GM12864 (cell line): Measurements from ENCODE around the gene TMC1.

Experiments used
- DNase-seq: peaks from one replicate; pipeline ENCODE4 v3.0.0-alpha.2; 2011; ENCODE audit warnings: low read depth
- H3K4me3 ChIP-seq: 2 replicates; pipeline ENCODE4 v1.5.1; 2011; ENCODE audit warnings: mild to moderate bottlenecking, low read depth, low read length, control low read depth
- CTCF ChIP-seq: IDR thresholded peaks from 2 replicates; pipeline ENCODE4 v1.5.1; 2011; ENCODE audit warnings: low read depth, mild to moderate bottlenecking, moderate library complexity, low read length, control low read depth, inconsistent platforms; ENCODE audit errors: missing control alignments

The TMC1 gene

GRCh38 chr9:72527801-72528195, 6.4 kb downstream of the TMC1 start:
- H3K4me3 ChIP-seq = peak overlapping the region; percentile 39
- no peak for DNase-seq
- TF ChIP-seq CTCF = no peak

GRCh38 chr9:72529531-72529930, 8.1 kb downstream of the TMC1 start:
- no peak for TF ChIP-seq CTCF
- DNase-seq = no peak
- H3K4me3 ChIP-seq = no peak overlapping the region

- H3K4me3 ChIP-seq = no peak overlapping the region
- TF ChIP-seq CTCF = no peak
- DNase-seq = no peak
Measured at GRCh38 chr9:72533322-72533721, 11.9 kb downstream of the TMC1 start.

GRCh38 chr9:72534931-72535330, 13.5 kb downstream of the TMC1 start:
- DNase-seq = no peak
- H3K4me3 ChIP-seq = no peak overlapping the region
- no peak for TF ChIP-seq CTCF

GRCh38 chr9:72537011-72537545, 15.7 kb downstream of the TMC1 start:
- no peak overlapping the region for H3K4me3 ChIP-seq
- DNase-seq = no peak
- TF ChIP-seq CTCF = no peak

- no peak for DNase-seq
- H3K4me3 ChIP-seq = no peak overlapping the region
- TF ChIP-seq CTCF = no peak
Measured at GRCh38 chr9:72537671-72538070, 16.3 kb downstream of the TMC1 start.

- no peak for TF ChIP-seq CTCF
- no peak for DNase-seq
- no peak overlapping the region for H3K4me3 ChIP-seq
Measured at GRCh38 chr9:72538921-72539702, 17.7 kb downstream of the TMC1 start.
